ENCODE data around the gene SPAG16.

Gene SPAG16

GRCh38 chr2:214277880-214278279, 993.6 kb downstream of the SPAG16 start:
- no peak for DNase-seq (ENCODE audit: low spot score)

- DNase-seq (ENCODE audit: low spot score), result no peak
Measured at GRCh38 chr2:214286011-214286410, 1001.7 kb downstream of the SPAG16 start.

- DNase-seq (ENCODE audit: low spot score), result no peak
Measured at GRCh38 chr2:214293593-214293992, 1009.3 kb downstream of the SPAG16 start.

GRCh38 chr2:214294426-214294825, 1010.2 kb downstream of the SPAG16 start:
- no peak for DNase-seq (ENCODE audit: low spot score)

- no peak for DNase-seq (ENCODE audit: low spot score)
Measured at GRCh38 chr2:214297423-214297822, 1013.2 kb downstream of the SPAG16 start.

GRCh38 chr2:214310319-214310718, 1026.1 kb downstream of the SPAG16 start:
- DNase-seq (ENCODE audit: low spot score), result peak; percentile 39

GRCh38 chr2:214311031-214311533, 1026.8 kb downstream of the SPAG16 start:
- no peak for DNase-seq (ENCODE audit: low spot score)

GRCh38 chr2:214311931-214312749, 1027.9 kb downstream of the SPAG16 start:
- no peak for DNase-seq (ENCODE audit: low spot score)

- DNase-seq (ENCODE audit: low spot score), result no peak
Measured at GRCh38 chr2:214315324-214315723, 1031.1 kb downstream of the SPAG16 start.

- no peak for DNase-seq (ENCODE audit: low spot score)
Measured at GRCh38 chr2:214320211-214320610, 1035.9 kb downstream of the SPAG16 start.

GRCh38 chr2:214322662-214323061, 1038.4 kb downstream of the SPAG16 start:
- no peak for DNase-seq (ENCODE audit: low spot score)

GRCh38 chr2:214325404-214325803, 1041.1 kb downstream of the SPAG16 start:
- DNase-seq (ENCODE audit: low spot score), result no peak

GRCh38 chr2:214328941-214329340, 1044.7 kb downstream of the SPAG16 start:
- DNase-seq (ENCODE audit: low spot score), result peak; percentile 100

GRCh38 chr2:214341646-214342045, 1057.4 kb downstream of the SPAG16 start:
- no peak for DNase-seq (ENCODE audit: low spot score)

GRCh38 chr2:214358506-214358905, 1074.2 kb downstream of the SPAG16 start:
- DNase-seq (ENCODE audit: low spot score), result no peak

GRCh38 chr2:214361116-214361515, 1076.9 kb downstream of the SPAG16 start:
- no peak for DNase-seq (ENCODE audit: low spot score)

- DNase-seq (ENCODE audit: low spot score), result no peak
Measured at GRCh38 chr2:214365549-214365948, 1081.3 kb downstream of the SPAG16 start.

- no peak for DNase-seq (ENCODE audit: low spot score)
Measured at GRCh38 chr2:214367171-214367570, 1082.9 kb downstream of the SPAG16 start.

- DNase-seq (ENCODE audit: low spot score), result no peak
Measured at GRCh38 chr2:214376618-214377285, 1092.5 kb downstream of the SPAG16 start.

- no peak for DNase-seq (ENCODE audit: low spot score)
Measured at GRCh38 chr2:214377286-214377624, 1093.0 kb downstream of the SPAG16 start.

GRCh38 chr2:214378455-214379103, 1094.3 kb downstream of the SPAG16 start:
- no peak for DNase-seq (ENCODE audit: low spot score)

- DNase-seq (ENCODE audit: low spot score), result no peak
Measured at GRCh38 chr2:214379227-214379626, 1095.0 kb downstream of the SPAG16 start.

GRCh38 chr2:214380681-214381080, 1096.4 kb downstream of the SPAG16 start:
- DNase-seq (ENCODE audit: low spot score), result no peak
